Nephron progenitor cell (in vitro differentiated cells): Measurements from ENCODE around the gene DNMT3B.

Experiments used
- DNase-seq: peaks from one replicate; pipeline ENCODE4 v3.0.0; 2021
- H3K27ac Mint-ChIP-seq: 2 replicates; pipeline ENCODE4 v1.8.0; 2021; ENCODE audit warnings: mild to moderate bottlenecking, moderate library complexity, mixed read lengths
- H3K27me3 Mint-ChIP-seq: 2 replicates; pipeline ENCODE4 v1.8.0; 2021; ENCODE audit warnings: mild to moderate bottlenecking, low read depth, mixed read lengths; ENCODE audit not compliant: poor library complexity
- H3K36me3 Mint-ChIP-seq: 2 replicates; pipeline ENCODE4 v1.8.0; 2021; ENCODE audit warnings: low read depth, mixed read lengths
- H3K4me1 Mint-ChIP-seq: 2 replicates; pipeline ENCODE4 v1.8.0; 2021; ENCODE audit warnings: mixed read lengths
- H3K4me3 Mint-ChIP-seq: 2 replicates; pipeline ENCODE4 v1.8.0; 2021; ENCODE audit warnings: mild to moderate bottlenecking, moderate library complexity, mixed read lengths
- H3K9me3 Mint-ChIP-seq: 2 replicates; pipeline ENCODE4 v1.8.0; 2021; ENCODE audit warnings: mild to moderate bottlenecking, moderate library complexity, mixed read lengths
- TF ChIP-seq, protein P1 (sequence below): fragments of 200-600 bp; sonication (generic); IDR thresholded peaks from 2 replicates; pipeline ENCODE4 v1.5.0; 2021; ENCODE audit warnings: antibody characterized with exemption

The DNMT3B gene

DNA sequence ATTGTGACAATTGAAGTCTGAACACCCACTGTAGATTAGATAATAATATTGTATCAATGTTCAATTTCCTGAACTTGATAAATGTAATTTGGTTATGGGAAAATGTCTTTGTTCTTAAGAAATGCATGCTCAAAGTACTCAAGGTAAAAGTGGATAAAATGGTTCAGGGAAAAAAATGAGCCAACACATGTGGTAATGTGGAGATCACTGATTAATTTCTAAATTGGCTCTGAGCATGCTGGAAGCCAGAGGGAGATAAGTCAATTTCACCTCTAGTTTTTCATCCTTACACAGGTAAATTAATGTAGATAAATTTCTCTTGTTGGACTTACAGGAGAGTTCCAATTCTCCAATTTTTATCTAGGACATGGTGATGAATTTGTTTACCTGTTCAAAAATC is 10.9 kb upstream of the DNMT3B start:
- TF ChIP-seq, protein P1, sequence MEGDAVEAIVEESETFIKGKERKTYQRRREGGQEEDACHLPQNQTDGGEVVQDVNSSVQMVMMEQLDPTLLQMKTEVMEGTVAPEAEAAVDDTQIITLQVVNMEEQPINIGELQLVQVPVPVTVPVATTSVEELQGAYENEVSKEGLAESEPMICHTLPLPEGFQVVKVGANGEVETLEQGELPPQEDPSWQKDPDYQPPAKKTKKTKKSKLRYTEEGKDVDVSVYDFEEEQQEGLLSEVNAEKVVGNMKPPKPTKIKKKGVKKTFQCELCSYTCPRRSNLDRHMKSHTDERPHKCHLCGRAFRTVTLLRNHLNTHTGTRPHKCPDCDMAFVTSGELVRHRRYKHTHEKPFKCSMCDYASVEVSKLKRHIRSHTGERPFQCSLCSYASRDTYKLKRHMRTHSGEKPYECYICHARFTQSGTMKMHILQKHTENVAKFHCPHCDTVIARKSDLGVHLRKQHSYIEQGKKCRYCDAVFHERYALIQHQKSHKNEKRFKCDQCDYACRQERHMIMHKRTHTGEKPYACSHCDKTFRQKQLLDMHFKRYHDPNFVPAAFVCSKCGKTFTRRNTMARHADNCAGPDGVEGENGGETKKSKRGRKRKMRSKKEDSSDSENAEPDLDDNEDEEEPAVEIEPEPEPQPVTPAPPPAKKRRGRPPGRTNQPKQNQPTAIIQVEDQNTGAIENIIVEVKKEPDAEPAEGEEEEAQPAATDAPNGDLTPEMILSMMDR: no peak
- DNase-seq: no peak
- Mint-ChIP-seq H3K9me3 (no peaks in the 10 kb centered on the region), H3K27me3 (peaks cover 9% of the 10 kb centered on the region), H3K36me3 (no peaks in the 10 kb centered on the region), H3K4me3 (no peak overlapping the region), H3K27ac (no peak overlapping the region), H3K4me1 (peaks cover 24% of the 10 kb centered on the region)

DNA sequence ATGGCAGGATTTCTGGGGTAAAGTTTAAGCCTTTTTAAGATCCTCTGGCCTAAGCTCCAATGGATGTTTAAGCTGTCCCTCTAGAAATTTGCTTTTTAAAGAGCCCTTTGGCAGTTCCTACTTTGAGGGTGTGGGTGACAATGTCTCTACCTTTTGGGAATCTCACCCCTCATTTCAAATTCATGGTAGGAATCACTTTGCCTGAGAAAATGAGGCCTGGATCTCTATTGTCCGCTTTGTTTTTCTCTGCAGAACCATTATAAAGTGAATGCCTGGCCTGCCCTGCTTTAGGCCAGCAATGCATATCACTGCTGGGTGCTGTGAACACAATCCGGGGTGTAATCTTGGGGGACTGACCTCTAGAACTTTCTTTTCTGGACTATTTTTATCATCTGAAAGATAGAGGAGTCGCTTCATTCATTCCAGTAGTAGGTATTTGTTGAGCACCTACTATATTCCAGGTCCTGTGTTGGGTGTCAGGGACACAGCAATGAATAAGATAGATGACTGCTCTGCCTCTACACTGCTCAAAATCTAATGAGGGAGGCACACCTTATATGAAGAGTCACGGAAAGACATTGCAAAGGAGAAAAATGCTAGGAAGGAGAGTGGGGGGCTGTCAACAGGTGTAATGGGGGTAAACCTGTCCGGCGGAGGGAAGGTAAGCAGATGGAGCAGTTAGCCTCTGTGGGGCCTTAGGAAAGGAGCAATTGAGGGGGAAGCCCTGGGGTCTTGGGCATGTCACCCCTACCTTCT is 10.3 kb upstream of the DNMT3B start:
- H3K36me3 Mint-ChIP-seq: no peaks in the 10 kb centered on the region
- H3K4me3 Mint-ChIP-seq: no peak overlapping the region
- peaks cover 24% of the 10 kb centered on the region for H3K4me1 Mint-ChIP-seq
- TF ChIP-seq, protein P1: no peak
- DNase-seq: no peak
- no peak overlapping the region for H3K27ac Mint-ChIP-seq
- peaks cover 9% of the 10 kb centered on the region for H3K27me3 Mint-ChIP-seq
- H3K9me3 Mint-ChIP-seq: no peaks in the 10 kb centered on the region

DNA sequence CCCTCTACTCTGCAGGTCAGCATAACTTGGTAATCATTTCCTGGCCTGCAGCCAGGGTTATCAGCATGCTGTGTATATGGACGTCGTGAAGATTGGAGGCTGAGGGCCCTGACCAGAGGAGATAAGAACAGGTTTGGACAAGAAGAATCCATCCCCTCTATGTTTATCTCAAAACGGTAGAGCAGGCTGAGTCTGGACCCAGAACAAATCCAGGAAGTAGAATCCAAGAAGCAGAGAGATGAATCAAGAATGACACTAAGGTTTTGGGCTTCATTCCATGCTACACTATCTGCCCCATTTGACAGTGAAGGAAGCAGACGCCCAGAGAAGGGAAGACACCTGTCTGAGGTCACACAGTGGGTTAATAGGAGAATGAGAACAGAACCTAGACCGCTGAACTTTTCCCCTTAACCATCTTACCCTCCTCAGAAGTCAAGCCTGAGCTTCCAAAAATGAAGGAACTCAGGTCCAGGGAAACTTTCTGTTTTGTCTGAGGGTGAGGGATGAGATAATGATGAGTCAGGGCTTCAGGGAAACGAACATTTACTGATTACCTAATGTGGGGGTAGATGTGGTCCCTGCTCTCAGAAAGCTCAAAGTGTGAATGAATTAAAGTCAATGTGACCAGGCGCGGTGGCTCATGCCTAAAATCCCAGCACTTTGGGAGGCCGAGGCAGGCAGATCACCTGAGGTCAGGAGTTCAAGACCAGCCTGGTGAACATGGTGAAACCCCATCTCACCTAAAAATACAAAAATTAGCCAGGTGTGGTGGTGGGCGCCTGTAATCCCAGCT is 9.5 kb upstream of the DNMT3B start:
- Mint-ChIP-seq H3K9me3 (no peaks in the 10 kb centered on the region), H3K27me3 (peaks cover 9% of the 10 kb centered on the region), H3K4me1 (peaks cover 24% of the 10 kb centered on the region), H3K36me3 (no peaks in the 10 kb centered on the region), H3K27ac (no peak overlapping the region), H3K4me3 (no peak overlapping the region)
- DNase-seq: no peak
- TF ChIP-seq, protein P1: no peak

DNA sequence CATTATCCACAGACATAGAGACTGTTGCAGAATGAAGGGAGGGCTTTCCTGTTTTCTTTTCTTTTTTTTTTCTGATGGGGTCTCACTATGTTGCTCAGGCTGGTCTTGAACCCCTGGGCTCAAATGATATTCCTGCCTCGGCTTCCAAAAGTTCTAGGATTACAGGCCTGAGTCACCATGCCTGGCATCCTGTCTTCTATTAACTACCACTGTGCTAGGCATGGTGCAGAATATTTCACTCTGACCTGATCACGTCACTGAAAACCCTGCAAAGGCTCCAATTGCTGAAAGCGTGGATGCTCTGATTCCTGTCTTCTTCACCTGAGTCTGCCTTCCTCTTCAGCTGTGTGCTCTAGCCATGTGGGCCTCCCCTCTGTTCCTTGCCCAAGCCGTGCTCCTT is 8.5 kb upstream of the DNMT3B start:
- TF ChIP-seq, protein P1: no peak
- Mint-ChIP-seq H3K27ac (peak overlapping the region; percentile 15), H3K27me3 (peaks cover 9% of the 10 kb centered on the region), H3K36me3 (no peaks in the 10 kb centered on the region), H3K4me3 (no peak overlapping the region), H3K9me3 (no peaks in the 10 kb centered on the region), H3K4me1 (peaks cover 24% of the 10 kb centered on the region)
- no peak for DNase-seq

DNA sequence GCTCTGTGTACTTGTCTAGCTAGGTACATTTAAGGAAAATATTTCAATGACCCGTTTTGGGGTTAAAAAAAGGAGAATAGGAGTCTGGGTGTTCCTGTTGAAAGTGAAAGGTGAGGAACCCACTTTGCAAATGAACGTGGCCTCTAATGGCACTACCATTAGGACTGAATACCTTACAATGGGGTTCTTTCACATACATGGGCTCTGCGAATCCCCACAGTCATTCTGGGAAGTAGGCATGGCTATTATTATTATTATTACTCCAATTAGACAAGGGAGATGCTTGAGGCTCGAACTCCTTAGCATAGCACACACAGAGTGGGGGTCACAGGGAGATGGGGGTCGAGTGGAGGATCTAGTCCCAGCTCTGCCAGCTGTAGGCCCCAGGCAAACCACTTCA is 6.0 kb upstream of the DNMT3B start:
- Mint-ChIP-seq H3K4me1 (peaks cover 13% of the 10 kb centered on the region), H3K27me3 (peaks cover 9% of the 10 kb centered on the region), H3K36me3 (no peaks in the 10 kb centered on the region), H3K27ac (no peak overlapping the region), H3K4me3 (no peak overlapping the region), H3K9me3 (no peaks in the 10 kb centered on the region)
- TF ChIP-seq, protein P1: no peak
- DNase-seq: no peak
